Measurements from ENCODE around the gene SIL1. TPM values are rescaled to one million over a fixed set of nuclear protein-coding genes. Genes with fewer than 3 reads are reported as not detected.
A peak's percentile ranks its signal among the peaks of the same experiment; 100 is the strongest.

Gene SIL1
- total RNA-seq, 2 donors from 2014 or later = 17.2 to 20.2 TPM

GRCh38 chr5:139243425-139243970, 45.3 kb upstream of the SIL1 start:
- TF ChIP-seq, protein P1, sequence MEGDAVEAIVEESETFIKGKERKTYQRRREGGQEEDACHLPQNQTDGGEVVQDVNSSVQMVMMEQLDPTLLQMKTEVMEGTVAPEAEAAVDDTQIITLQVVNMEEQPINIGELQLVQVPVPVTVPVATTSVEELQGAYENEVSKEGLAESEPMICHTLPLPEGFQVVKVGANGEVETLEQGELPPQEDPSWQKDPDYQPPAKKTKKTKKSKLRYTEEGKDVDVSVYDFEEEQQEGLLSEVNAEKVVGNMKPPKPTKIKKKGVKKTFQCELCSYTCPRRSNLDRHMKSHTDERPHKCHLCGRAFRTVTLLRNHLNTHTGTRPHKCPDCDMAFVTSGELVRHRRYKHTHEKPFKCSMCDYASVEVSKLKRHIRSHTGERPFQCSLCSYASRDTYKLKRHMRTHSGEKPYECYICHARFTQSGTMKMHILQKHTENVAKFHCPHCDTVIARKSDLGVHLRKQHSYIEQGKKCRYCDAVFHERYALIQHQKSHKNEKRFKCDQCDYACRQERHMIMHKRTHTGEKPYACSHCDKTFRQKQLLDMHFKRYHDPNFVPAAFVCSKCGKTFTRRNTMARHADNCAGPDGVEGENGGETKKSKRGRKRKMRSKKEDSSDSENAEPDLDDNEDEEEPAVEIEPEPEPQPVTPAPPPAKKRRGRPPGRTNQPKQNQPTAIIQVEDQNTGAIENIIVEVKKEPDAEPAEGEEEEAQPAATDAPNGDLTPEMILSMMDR (conservative IDR thresholded peaks at IDR 0.05) = no peak
- Histone ChIP-seq H3K4me1 (ENCODE audit: control insufficient read depth, insufficient read depth, low read length) (no peaks in the 10 kb centered on the region), H3K36me3 (ENCODE audit: control insufficient read depth, insufficient read depth, low read length) (no peaks in the 10 kb centered on the region), H3K9me3 (ENCODE audit: control insufficient read depth, low read length) (no peaks in the 10 kb centered on the region), H3K27ac (ENCODE audit: low read depth, low read length) (no peak overlapping the region), H3K9ac (ENCODE audit: extremely low read depth, low read length, poor library complexity, severe bottlenecking) (no peak overlapping the region), H3K4me3 (ENCODE audit: low read length) (no peak overlapping the region), H3K27me3 (ENCODE audit: control insufficient read depth, insufficient read depth, low read length, poor library complexity, severe bottlenecking) (no peaks in the 10 kb centered on the region)
- Mint-ChIP-seq H3K27me3 (ENCODE audit: insufficient read depth) (peaks cover 7% of the 10 kb centered on the region), H3K36me3 (ENCODE audit: low read depth) (no peaks in the 10 kb centered on the region), H3K27ac (no peak overlapping the region), H3K9me3 (no peaks in the 10 kb centered on the region), H3K4me3 (no peak overlapping the region), H3K4me1 (peaks cover 12% of the 10 kb centered on the region)
- 98 to 100% methylated on average over 1 to 3 of the region's 4 CpGs for WGBS, 2 experiments (ENCODE audit: insufficient coverage in 1 of 2, insufficient read length in 1 of 2)
- no peak for DNase-seq

- H3K4me1 ChIP-seq (ENCODE audit: control insufficient read depth, insufficient read depth, low read length) = no peaks in the 10 kb centered on the region
- WGBS, 2 experiments (ENCODE audit: insufficient coverage in 1 of 2, insufficient read length in 1 of 2) = 57 to 100% methylated on average over 1 to 4 of the region's 4 CpGs
- Mint-ChIP-seq H3K27me3 (ENCODE audit: insufficient read depth) (peaks cover 7% of the 10 kb centered on the region), H3K4me1 (peaks cover 12% of the 10 kb centered on the region), H3K9me3 (peaks cover 16% of the 10 kb centered on the region), H3K4me3 (no peak overlapping the region), H3K27ac (no peak overlapping the region), H3K36me3 (ENCODE audit: low read depth) (no peaks in the 10 kb centered on the region)
- TF ChIP-seq, protein P1 (conservative IDR thresholded peaks at IDR 0.05) = no peak
- H3K4me3 ChIP-seq (ENCODE audit: low read length) = peak overlapping the region; percentile 22
- H3K27ac ChIP-seq (ENCODE audit: low read depth, low read length) = no peak overlapping the region
- no peaks in the 10 kb centered on the region for H3K27me3 ChIP-seq (ENCODE audit: control insufficient read depth, insufficient read depth, low read length, poor library complexity, severe bottlenecking)
- DNase-seq = no peak
- H3K9ac ChIP-seq (ENCODE audit: extremely low read depth, low read length, poor library complexity, severe bottlenecking) = no peak overlapping the region
- H3K36me3 ChIP-seq (ENCODE audit: control insufficient read depth, insufficient read depth, low read length) = no peaks in the 10 kb centered on the region
- peaks cover 6% of the 10 kb centered on the region for H3K9me3 ChIP-seq (ENCODE audit: control insufficient read depth, low read length)
Observed at GRCh38 chr5:139241139-139241538, 43.0 kb upstream of the SIL1 start.

DNA sequence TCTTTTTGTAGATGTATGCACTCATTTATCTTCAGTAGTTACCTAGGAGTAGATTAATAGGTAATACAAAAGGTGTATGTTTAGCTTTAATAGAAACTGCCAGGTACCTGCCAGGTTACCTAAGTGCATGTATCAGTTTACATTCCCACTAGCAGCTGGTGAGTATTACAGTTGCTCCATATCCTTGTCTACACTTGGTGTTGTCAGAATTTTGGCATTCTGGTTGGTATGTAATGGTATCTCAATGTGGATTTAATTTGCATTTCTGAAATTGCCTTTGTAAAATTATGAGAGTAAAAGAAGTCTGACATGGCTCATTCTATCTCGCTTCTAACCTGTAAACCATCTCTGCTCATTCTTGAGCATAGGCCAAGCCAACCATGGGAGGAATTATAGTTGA, 38.3 kb upstream of the SIL1 start:
- no peak overlapping the region for H3K27ac Mint-ChIP-seq
- TF ChIP-seq, protein P1 (conservative IDR thresholded peaks at IDR 0.05) = no peak
- peaks cover 24% of the 10 kb centered on the region for H3K9me3 Mint-ChIP-seq
- H3K4me1 Mint-ChIP-seq = peaks cover 10% of the 10 kb centered on the region
- Histone ChIP-seq H3K9me3 (ENCODE audit: control insufficient read depth, low read length) (peaks cover 25% of the 10 kb centered on the region), H3K9ac (ENCODE audit: extremely low read depth, low read length, poor library complexity, severe bottlenecking) (no peak overlapping the region), H3K4me3 (ENCODE audit: low read length) (no peak overlapping the region), H3K36me3 (ENCODE audit: control insufficient read depth, insufficient read depth, low read length) (no peaks in the 10 kb centered on the region), H3K4me1 (ENCODE audit: control insufficient read depth, insufficient read depth, low read length) (no peaks in the 10 kb centered on the region), H3K27ac (ENCODE audit: low read depth, low read length) (no peak overlapping the region), H3K27me3 (ENCODE audit: control insufficient read depth, insufficient read depth, low read length, poor library complexity, severe bottlenecking) (no peaks in the 10 kb centered on the region)
- DNase-seq = no peak
- 89% methylated on average over 1 of the region's 1 CpG; no CpG with 5 or more reads in 1 of the 2 experiments for WGBS, 2 experiments (ENCODE audit: insufficient coverage in 1 of 2, insufficient read length in 1 of 2)
- H3K4me3 Mint-ChIP-seq = no peak overlapping the region
- peaks cover 7% of the 10 kb centered on the region for H3K27me3 Mint-ChIP-seq (ENCODE audit: insufficient read depth)
- peaks cover 2% of the 10 kb centered on the region for H3K36me3 Mint-ChIP-seq (ENCODE audit: low read depth)

Data from endodermal cell (in vitro differentiated cells).